ENCODE data around the gene TUBGCP3.

Gene TUBGCP3

GRCh38 chr13:112442483-112443090, 145.4 kb downstream of the TUBGCP3 start:
- no peak for DNase-seq (ENCODE audit: low read depth)

GRCh38 chr13:112441779-112442310, 146.1 kb downstream of the TUBGCP3 start:
- DNase-seq (ENCODE audit: low read depth), result no peak

GRCh38 chr13:112441226-112441625, 146.7 kb downstream of the TUBGCP3 start:
- DNase-seq (ENCODE audit: low read depth), result no peak

GRCh38 chr13:112438515-112438914, 149.4 kb downstream of the TUBGCP3 start:
- DNase-seq (ENCODE audit: low read depth), result no peak

DNA sequence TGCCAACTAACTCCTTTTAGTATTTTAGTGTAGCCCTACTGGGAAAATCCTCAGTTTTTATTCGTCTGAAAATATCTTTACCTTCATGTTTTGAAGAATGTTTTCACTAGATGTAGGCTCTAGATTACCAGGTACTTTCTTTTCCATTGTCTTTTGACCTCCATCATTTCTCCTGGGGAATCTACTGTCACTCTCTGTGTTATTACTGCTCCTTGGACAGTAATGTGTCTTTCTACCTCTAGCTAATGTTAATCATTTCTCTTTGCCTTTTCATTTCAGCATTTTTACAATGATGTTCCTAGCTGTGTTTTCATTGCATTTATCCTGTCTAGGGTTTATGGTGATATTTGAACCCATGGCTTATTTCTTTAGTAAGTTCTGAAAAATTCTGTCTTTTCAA, 149.9 kb downstream of the TUBGCP3 start:
- DNase-seq (ENCODE audit: low read depth), result no peak

- DNase-seq (ENCODE audit: low read depth), result no peak
Observed at GRCh38 chr13:112435973-112436372, 152.0 kb downstream of the TUBGCP3 start.

All from stimulated activated CD8-positive, alpha-beta memory T cell treated with anti-CD3 and anti-CD28 coated beads, Interleukin-12 subunit alpha, Interleukin-12 subunit beta, amount 100 ng/mL, for 4 hours (primary cell).